Aorta (tissue), 5 donors: ENCODE results near the gene NGRN. TPM values are rescaled to one million over a fixed set of nuclear protein-coding genes. Genes with fewer than 3 reads are reported as not detected.

ENCODE experiments used
- ATAC-seq: fragments of 200-7000 bp; cut with Tn5 transposase; one replicate; pipeline ENCODE4 v1.9.1; 2022; ENCODE audit warnings: moderate library complexity; ENCODE audit not compliant: low FRiP score
- DNase-seq, 2 donors: peaks; one replicate each; pipeline ENCODE4 v3.0.0-alpha.2; 2020
- H3K27ac ChIP-seq, 2 donors: one replicate each; pipeline ENCODE4 v1.5.1; 2013; ENCODE audit warnings: low read length in 2 of 2, mild to moderate bottlenecking in 2 of 2, moderate library complexity in 2 of 2, control low read depth in 1 of 2, inconsistent platforms in 1 of 2, low read depth in 1 of 2
- H3K27me3 ChIP-seq, 2 donors: one replicate each; pipeline ENCODE4 v1.6.1; 2013; ENCODE audit warnings: control low read depth in 1 of 2, low read length in 1 of 2, mild to moderate bottlenecking in 1 of 2, moderate library complexity in 1 of 2; ENCODE audit not compliant: insufficient read depth in 2 of 2, control insufficient read depth in 1 of 2
- H3K36me3 ChIP-seq, 2 donors: one replicate each; pipeline ENCODE4 v1.6.1; 2013; ENCODE audit warnings: control low read depth in 1 of 2, low read length in 1 of 2, mild to moderate bottlenecking in 1 of 2; ENCODE audit not compliant: insufficient read depth in 2 of 2, control insufficient read depth in 1 of 2
- H3K4me1 ChIP-seq, 2 donors: one replicate each; pipeline ENCODE4 v1.6.1; 2013; ENCODE audit warnings: low read length in 2 of 2, control low read depth in 1 of 2, mild to moderate bottlenecking in 1 of 2, moderate library complexity in 1 of 2; ENCODE audit not compliant: insufficient read depth in 2 of 2, control insufficient read depth in 1 of 2
- H3K4me3 ChIP-seq, 2 donors: one replicate each; pipeline ENCODE4 v1.5.1; 2013; ENCODE audit warnings: low read length in 2 of 2, control low read depth in 1 of 2, mild to moderate bottlenecking in 1 of 2
- H3K9me3 ChIP-seq: one replicate; pipeline ENCODE4 v1.6.1; 2013; ENCODE audit warnings: mild to moderate bottlenecking, low read length; ENCODE audit not compliant: control insufficient read depth
- WGBS, 2 donors: extraction: QIAGEN DNeasy Blood & Tissue Kit; methylation state at CpG; one replicate each; pipeline ENCODE4 v1.1.7; 2013; 5-methylcytosine and 5-hydroxymethylcytosine counted together
- intact Hi-C, 2 donors: fragments of 100-400 bp; cut with DNase I; formaldehyde crosslinking; loops; one replicate each; pipeline versions ENCODE4 v1.14.2 to v1.15.0; 2022
- long read RNA-seq, 2 donors: library from polyadenylated mRNA; unstranded; transcript quantifications; one replicate each; pipeline ENCODE4 v2.0.0, GENCODE V29; 2020 to 2021
- polyA plus RNA-seq, 2 donors: library from polyadenylated mRNA; stranded (reverse); fragments of 200-250 nt; gene quantifications; one replicate each; pipeline ENCODE4 v1.2.3, GENCODE V29; 2013
- total RNA-seq, 2 donors: library from RNA; stranded (reverse); fragmentation: NEBNext Ultra II Directional; extraction: Animal tissue kit (Norgen Biotek cat#: 25700); gene quantifications; one replicate each; pipeline ENCODE4 v1.2.1, GENCODE V29; 2021
- donor health status: healthy with polysubstance abuse.
- donor health status: Bipolar disorder and iron deficiency.
- donor health status: DM: no; HTN: no; CAD: no.
- donor health status: DM: no; HTN: no; CAD: no.
- donor health status: DM: yes; HTN: yes; CAD: no.

NGRN gene
- total RNA-seq (10 to 100 TPM; 75.6 to 81.5 TPM), polyA plus RNA-seq (100 to 1,000 TPM in 1 of 2 donors, 10 to 100 TPM in 1; 87.9 to 120 TPM)
- long read RNA-seq, donor 1, full-length matches to known transcripts = 995 of 996 reads
- long read RNA-seq, donor 1, partial matches to known transcripts = 0 of 996 reads
- long read RNA-seq, donor 1, other reads (novel, unspliced or antisense) = 1 of 996 reads
- long read RNA-seq, donor 2, full-length matches to known transcripts = 113 of 114 reads
- long read RNA-seq, donor 2, partial matches to known transcripts = 0 of 114 reads
- long read RNA-seq, donor 2, other reads (novel, unspliced or antisense) = 1 of 114 reads

- Histone ChIP-seq H3K27me3 (no peaks in the 10 kb centered on the region), H3K9me3 (no peaks in the 10 kb centered on the region), H3K4me3 (peak within 1 kb of the TSS; percentile 80 to 81), H3K27ac (peak within 1 kb of the TSS; percentile 84 to 91), H3K36me3 (peaks cover 2 to 4% of the 10 kb centered on the region in 2 donors), H3K4me1 (no peaks in the 10 kb centered on the region)
- peak; percentile 95 to 97 for DNase-seq
- 0% methylated on average over 56 to 59 of the region's 59 CpGs for WGBS, 2 donors
- ATAC-seq = peak; percentile 97
- intact Hi-C loops = loop anchor here in 1 of 2 donors (5.0 kb wide), 1 partner anchor 33 kb away; the partner anchor contains the start of genes CIB1 and GDPGP1
These were observed at the start of gene NGRN for GRCh38 chr15:90265271-90266060. TSS of gene NGRN (plus strand) at chr15:90265672. CDS start at chr15:90265713, 41 bp downstream.

- ATAC-seq (no peak), DNase-seq (peak in 1 of 2 donors; percentile 12)
- H3K27me3 ChIP-seq = no peaks in the 10 kb centered on the region
- 75 to 85% methylated on average over 9 of the region's 9 CpGs for WGBS, 2 donors
- no peak overlapping the region for H3K4me3 ChIP-seq
- no peaks in the 10 kb centered on the region for H3K9me3 ChIP-seq
- no peaks in the 10 kb centered on the region for H3K36me3 ChIP-seq
- intact Hi-C loops = no loop called here
- no peak overlapping the region for H3K27ac ChIP-seq
- H3K4me1 ChIP-seq = no peaks in the 10 kb centered on the region
These were observed 47.6 kb upstream of the NGRN start for GRCh38 chr15:90217671-90218394.

- Histone ChIP-seq H3K9me3 (no peaks in the 10 kb centered on the region), H3K36me3 (no peaks in the 10 kb centered on the region), H3K27ac (no peak overlapping the region), H3K4me3 (no peak overlapping the region), H3K4me1 (no peaks in the 10 kb centered on the region), H3K27me3 (no peaks in the 10 kb centered on the region)
- DNase-seq (peak in 1 of 2 donors; percentile 86), ATAC-seq (peak; percentile 49)
- intact Hi-C loops = no loop called here
- WGBS, 2 donors = 83 to 85% methylated on average over 17 of the region's 17 CpGs
These were observed 45.9 kb upstream of the NGRN start for GRCh38 chr15:90219421-90220141.

GRCh38 chr15:90221246-90221900 is 44.1 kb upstream of the NGRN start:
- ATAC-seq = peak; percentile 90
- no peaks in the 10 kb centered on the region for H3K27me3 ChIP-seq
- H3K36me3 ChIP-seq = no peaks in the 10 kb centered on the region
- DNase-seq = peak; percentile 89 to 93
- WGBS, 2 donors = 14 to 17% methylated on average over 14 of the region's 14 CpGs
- H3K4me1 ChIP-seq = no peaks in the 10 kb centered on the region
- H3K27ac ChIP-seq = no peak overlapping the region
- H3K9me3 ChIP-seq = no peaks in the 10 kb centered on the region
- H3K4me3 ChIP-seq = no peak overlapping the region
- intact Hi-C loops = no loop called here

- intact Hi-C loops = no loop called here
- no peak overlapping the region for H3K4me3 ChIP-seq
- H3K27ac ChIP-seq = no peak overlapping the region
- H3K36me3 ChIP-seq = no peaks in the 10 kb centered on the region
- H3K4me1 ChIP-seq = no peaks in the 10 kb centered on the region
- DNase-seq (peak in 1 of 2 donors; percentile 3), ATAC-seq (no peak)
- WGBS, 2 donors = 88% methylated on average over 2 of the region's 2 CpGs
- H3K27me3 ChIP-seq = no peaks in the 10 kb centered on the region
- no peaks in the 10 kb centered on the region for H3K9me3 ChIP-seq
These were observed 42.9 kb upstream of the NGRN start for GRCh38 chr15:90222547-90222946.

- H3K9me3 ChIP-seq = no peaks in the 10 kb centered on the region
- H3K4me1 ChIP-seq = no peaks in the 10 kb centered on the region
- H3K4me3 ChIP-seq = no peak overlapping the region
- 94% methylated on average over 22 of the region's 22 CpGs for WGBS, 2 donors
- DNase-seq (peak in 1 of 2 donors; percentile 11), ATAC-seq (no peak)
- H3K27ac ChIP-seq = no peak overlapping the region
- no peaks in the 10 kb centered on the region for H3K36me3 ChIP-seq
- H3K27me3 ChIP-seq = no peaks in the 10 kb centered on the region
- intact Hi-C loops = no loop called here
These were observed 41.9 kb upstream of the NGRN start for GRCh38 chr15:90223441-90224165.

- Histone ChIP-seq H3K36me3 (no peaks in the 10 kb centered on the region), H3K4me1 (no peaks in the 10 kb centered on the region)
These were observed 40.4 kb upstream of the NGRN start for GRCh38 chr15:90225047-90225446.

More at GRCh38 chr15:90225047-90225446, 40.4 kb upstream of the NGRN start:
- DNase-seq = no peak
- Histone ChIP-seq H3K27me3 (no peaks in the 10 kb centered on the region), H3K4me3 (no peak overlapping the region), H3K27ac (no peak overlapping the region), H3K9me3 (no peaks in the 10 kb centered on the region)
- intact Hi-C loops = no loop called here
- ATAC-seq = no peak
- 96% methylated on average over 17 of the region's 17 CpGs for WGBS, 2 donors
